Measurements from ENCODE around the gene SIK2. TPM values are rescaled to one million over a fixed set of nuclear protein-coding genes. Genes with fewer than 3 reads are reported as not detected.
A peak's percentile ranks its signal among the peaks of the same experiment; 100 is the strongest.

SIK2 gene
- total RNA-seq, 1 donor from 2014 or later: 16.3 TPM

DNA sequence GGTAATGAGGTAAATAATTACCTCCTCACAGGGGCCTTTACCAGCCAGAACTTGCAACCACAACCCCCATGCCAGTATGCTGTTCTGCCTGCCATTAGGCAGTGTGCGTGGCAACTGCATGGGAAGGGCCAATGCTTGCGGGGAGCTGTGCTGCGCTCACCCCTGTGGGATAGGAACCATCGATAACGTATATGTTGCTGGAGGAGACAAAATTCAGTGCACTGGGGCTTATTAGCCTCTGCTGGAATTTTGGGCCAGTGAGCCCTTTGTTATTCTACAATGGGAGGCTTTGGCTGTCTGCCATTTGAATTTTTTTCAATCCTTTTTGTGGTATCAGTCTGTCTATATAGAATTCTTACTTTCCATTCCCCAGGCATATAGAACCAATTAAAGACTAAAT is 116.6 kb downstream of the SIK2 start:
- H3K27me3 Mint-ChIP-seq (ENCODE audit: unreplicated experiment): peaks cover 6% of the 10 kb centered on the region
- H3K4me1 Mint-ChIP-seq (ENCODE audit: unreplicated experiment): peaks cover 19% of the 10 kb centered on the region
- H3K4me3 Mint-ChIP-seq (ENCODE audit: unreplicated experiment): no peak overlapping the region
- no peak overlapping the region for H3K27ac Mint-ChIP-seq (ENCODE audit: unreplicated experiment)
- H3K9me3 Mint-ChIP-seq (ENCODE audit: unreplicated experiment): no peaks in the 10 kb centered on the region
- TF ChIP-seq, protein P1, sequence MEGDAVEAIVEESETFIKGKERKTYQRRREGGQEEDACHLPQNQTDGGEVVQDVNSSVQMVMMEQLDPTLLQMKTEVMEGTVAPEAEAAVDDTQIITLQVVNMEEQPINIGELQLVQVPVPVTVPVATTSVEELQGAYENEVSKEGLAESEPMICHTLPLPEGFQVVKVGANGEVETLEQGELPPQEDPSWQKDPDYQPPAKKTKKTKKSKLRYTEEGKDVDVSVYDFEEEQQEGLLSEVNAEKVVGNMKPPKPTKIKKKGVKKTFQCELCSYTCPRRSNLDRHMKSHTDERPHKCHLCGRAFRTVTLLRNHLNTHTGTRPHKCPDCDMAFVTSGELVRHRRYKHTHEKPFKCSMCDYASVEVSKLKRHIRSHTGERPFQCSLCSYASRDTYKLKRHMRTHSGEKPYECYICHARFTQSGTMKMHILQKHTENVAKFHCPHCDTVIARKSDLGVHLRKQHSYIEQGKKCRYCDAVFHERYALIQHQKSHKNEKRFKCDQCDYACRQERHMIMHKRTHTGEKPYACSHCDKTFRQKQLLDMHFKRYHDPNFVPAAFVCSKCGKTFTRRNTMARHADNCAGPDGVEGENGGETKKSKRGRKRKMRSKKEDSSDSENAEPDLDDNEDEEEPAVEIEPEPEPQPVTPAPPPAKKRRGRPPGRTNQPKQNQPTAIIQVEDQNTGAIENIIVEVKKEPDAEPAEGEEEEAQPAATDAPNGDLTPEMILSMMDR (IDR thresholded peaks at IDR 0.05; ENCODE audit: unreplicated experiment): no peak
- DNase-seq (ENCODE audit: low spot score): no peak
- peaks cover 36% of the 10 kb centered on the region for H3K36me3 Mint-ChIP-seq (ENCODE audit: low read depth, unreplicated experiment)

DNA sequence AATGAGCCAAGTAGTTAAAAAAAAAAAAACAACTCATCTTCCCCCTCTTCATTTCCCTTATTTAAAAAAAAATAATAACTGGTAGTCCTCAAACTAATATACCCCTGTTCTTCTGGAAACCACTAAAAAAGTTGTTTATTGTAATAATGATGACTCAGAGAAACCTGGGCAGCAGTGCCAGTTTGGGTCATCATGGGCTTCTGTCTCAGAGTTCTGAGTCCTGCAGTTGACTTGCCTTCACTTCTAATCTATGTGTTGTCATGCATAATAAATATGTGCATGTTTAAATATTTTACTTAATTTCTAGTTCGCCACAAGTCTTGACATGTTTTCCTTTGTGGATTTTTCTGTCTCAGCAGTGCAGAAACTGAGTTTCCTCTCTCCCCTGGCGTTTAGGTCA is 117.1 kb downstream of the SIK2 start:
- TF ChIP-seq, protein P1 (IDR thresholded peaks at IDR 0.05; ENCODE audit: unreplicated experiment): no peak
- Mint-ChIP-seq H3K9me3 (ENCODE audit: unreplicated experiment) (no peaks in the 10 kb centered on the region), H3K27me3 (ENCODE audit: unreplicated experiment) (peaks cover 6% of the 10 kb centered on the region), H3K36me3 (ENCODE audit: low read depth, unreplicated experiment) (peaks cover 36% of the 10 kb centered on the region), H3K4me3 (ENCODE audit: unreplicated experiment) (no peak overlapping the region), H3K4me1 (ENCODE audit: unreplicated experiment) (peaks cover 19% of the 10 kb centered on the region), H3K27ac (ENCODE audit: unreplicated experiment) (peak overlapping the region; percentile 7)
- DNase-seq (ENCODE audit: low spot score): no peak

DNA sequence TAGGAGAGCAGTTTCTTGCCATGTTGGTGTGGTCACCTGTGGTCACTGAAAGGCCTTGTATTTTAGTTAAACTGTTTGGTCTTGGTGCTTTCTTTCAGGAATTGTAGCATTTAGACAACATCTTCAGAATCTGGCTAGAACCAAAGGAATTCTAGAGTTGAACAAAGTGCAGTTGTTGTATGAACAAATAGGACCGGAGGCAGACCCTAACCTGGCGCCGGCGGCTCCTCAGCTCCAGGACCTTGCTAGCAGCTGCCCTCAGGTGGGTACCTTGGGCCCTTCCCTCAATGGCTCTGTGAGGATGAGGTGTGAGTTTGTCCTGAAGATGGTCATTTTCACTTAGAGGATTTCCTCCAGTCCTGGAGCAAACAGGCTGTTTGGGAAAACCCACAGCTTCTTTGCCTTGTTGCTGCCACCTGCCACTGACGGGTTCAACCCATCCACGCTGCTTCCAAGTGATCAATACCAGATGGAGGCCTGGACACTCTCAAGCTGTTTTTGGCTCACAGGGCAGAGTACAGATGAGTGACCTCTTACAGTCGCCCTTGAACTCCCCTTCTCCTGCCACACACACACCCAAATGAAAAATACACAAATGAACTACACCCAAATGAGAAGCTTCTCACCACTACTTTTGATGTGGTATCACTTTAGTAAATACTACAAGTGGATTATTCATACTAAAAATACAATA is 118.7 kb downstream of the SIK2 start:
- H3K4me1 Mint-ChIP-seq (ENCODE audit: unreplicated experiment): peaks cover 19% of the 10 kb centered on the region
- no peaks in the 10 kb centered on the region for H3K9me3 Mint-ChIP-seq (ENCODE audit: unreplicated experiment)
- no peak overlapping the region for H3K27ac Mint-ChIP-seq (ENCODE audit: unreplicated experiment)
- peaks cover 6% of the 10 kb centered on the region for H3K27me3 Mint-ChIP-seq (ENCODE audit: unreplicated experiment)
- no peak for DNase-seq (ENCODE audit: low spot score)
- TF ChIP-seq, protein P1 (IDR thresholded peaks at IDR 0.05; ENCODE audit: unreplicated experiment): no peak
- H3K4me3 Mint-ChIP-seq (ENCODE audit: unreplicated experiment): no peak overlapping the region
- H3K36me3 Mint-ChIP-seq (ENCODE audit: low read depth, unreplicated experiment): peaks cover 35% of the 10 kb centered on the region

DNA sequence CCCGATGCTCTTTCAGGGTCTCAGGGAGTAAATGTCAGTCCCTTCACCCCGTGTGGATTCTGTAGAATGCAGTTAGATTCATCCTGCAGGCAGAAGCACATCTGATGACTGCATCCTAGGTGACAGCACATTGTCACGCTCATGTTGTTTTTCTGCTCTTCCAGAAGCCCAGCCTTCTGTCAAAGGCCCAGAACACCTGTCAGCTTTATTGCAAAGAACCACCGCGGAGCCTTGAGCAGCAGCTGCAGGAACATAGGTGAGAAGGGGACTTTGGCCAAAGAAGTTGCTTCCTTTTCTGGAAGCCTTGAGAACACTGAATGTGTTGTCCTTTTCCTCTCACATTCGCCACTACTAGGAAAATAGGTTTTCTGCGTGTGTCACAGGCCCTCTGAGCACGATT is 120.3 kb downstream of the SIK2 start:
- Mint-ChIP-seq H3K36me3 (ENCODE audit: low read depth, unreplicated experiment) (peaks cover 38% of the 10 kb centered on the region), H3K9me3 (ENCODE audit: unreplicated experiment) (no peaks in the 10 kb centered on the region), H3K27ac (ENCODE audit: unreplicated experiment) (no peak overlapping the region), H3K4me1 (ENCODE audit: unreplicated experiment) (peaks cover 19% of the 10 kb centered on the region), H3K27me3 (ENCODE audit: unreplicated experiment) (peaks cover 6% of the 10 kb centered on the region), H3K4me3 (ENCODE audit: unreplicated experiment) (no peak overlapping the region)
- no peak for DNase-seq (ENCODE audit: low spot score)
- TF ChIP-seq, protein P1 (IDR thresholded peaks at IDR 0.05; ENCODE audit: unreplicated experiment): no peak

DNA sequence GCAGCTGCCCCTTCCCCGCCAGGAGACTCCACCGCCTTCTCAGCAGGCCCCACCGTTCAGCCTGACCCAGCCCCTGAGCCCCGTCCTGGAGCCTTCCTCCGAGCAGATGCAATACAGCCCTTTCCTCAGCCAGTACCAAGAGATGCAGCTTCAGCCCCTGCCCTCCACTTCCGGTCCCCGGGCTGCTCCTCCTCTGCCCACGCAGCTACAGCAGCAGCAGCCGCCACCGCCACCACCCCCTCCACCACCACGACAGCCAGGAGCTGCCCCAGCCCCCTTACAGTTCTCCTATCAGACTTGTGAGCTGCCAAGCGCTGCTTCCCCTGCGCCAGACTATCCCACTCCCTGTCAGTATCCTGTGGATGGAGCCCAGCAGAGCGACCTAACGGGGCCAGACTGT is 121.3 kb downstream of the SIK2 start:
- no peak for DNase-seq (ENCODE audit: low spot score)
- H3K9me3 Mint-ChIP-seq (ENCODE audit: unreplicated experiment): no peaks in the 10 kb centered on the region
- no peak overlapping the region for H3K27ac Mint-ChIP-seq (ENCODE audit: unreplicated experiment)

More for the DNA sequence above, 121.3 kb downstream of the SIK2 start:
- peaks cover 13% of the 10 kb centered on the region for H3K4me1 Mint-ChIP-seq (ENCODE audit: unreplicated experiment)
- peaks cover 38% of the 10 kb centered on the region for H3K36me3 Mint-ChIP-seq (ENCODE audit: low read depth, unreplicated experiment)
- TF ChIP-seq, protein P1 (IDR thresholded peaks at IDR 0.05; ENCODE audit: unreplicated experiment): no peak
- peaks cover 9% of the 10 kb centered on the region for H3K27me3 Mint-ChIP-seq (ENCODE audit: unreplicated experiment)
- no peak overlapping the region for H3K4me3 Mint-ChIP-seq (ENCODE audit: unreplicated experiment)

All from endothelial cell (in vitro differentiated cells).